ENCODE measurements around the gene PGLYRP1. TPM values are rescaled to one million over a fixed set of nuclear protein-coding genes. Genes with fewer than 3 reads are reported as not detected.

Gene PGLYRP1
- total RNA-seq, 2 donors from 2014 or later: not detected

DNA sequence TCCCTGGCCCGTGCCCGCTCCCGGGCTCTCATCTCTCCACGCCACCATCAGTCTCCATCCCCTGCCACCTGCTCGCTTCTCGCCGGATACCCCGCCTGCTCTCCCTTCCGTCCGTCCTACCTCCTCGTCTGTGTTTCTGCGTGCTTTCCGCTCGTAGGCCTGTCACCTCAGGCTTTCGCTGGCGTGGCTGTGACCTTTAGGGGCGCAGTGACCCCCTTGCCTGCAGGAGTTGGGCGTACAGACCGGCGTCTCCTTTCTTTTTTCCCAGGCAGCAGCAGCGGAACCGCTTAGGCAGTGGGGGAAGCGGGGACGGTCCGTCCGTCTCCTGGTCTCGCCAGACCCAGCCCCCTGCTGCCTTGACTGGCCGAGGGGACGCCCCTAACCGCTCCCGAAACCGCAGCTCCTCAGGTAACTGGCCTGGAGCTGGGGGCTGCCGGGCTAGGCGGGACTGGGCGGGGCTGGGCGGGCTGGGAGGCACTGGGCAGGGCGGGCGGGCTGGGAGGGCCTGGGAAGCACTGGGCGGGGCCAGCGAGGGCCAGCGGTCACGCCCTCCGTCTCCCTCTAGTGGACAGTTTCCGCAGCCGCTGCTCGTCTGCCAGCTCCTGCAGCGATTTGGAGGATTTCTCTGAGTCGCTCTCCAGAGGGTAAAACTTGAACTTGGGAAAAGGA, 6.3 kb downstream of the PGLYRP1 start:
- DNase-seq (ENCODE audit: low spot score in 2 of 2) (peak; percentile 83 to 85), ATAC-seq (peak; percentile 77 to 85)
- peak overlapping the region; percentile 11 to 15 for H3K27ac Mint-ChIP-seq

DNA sequence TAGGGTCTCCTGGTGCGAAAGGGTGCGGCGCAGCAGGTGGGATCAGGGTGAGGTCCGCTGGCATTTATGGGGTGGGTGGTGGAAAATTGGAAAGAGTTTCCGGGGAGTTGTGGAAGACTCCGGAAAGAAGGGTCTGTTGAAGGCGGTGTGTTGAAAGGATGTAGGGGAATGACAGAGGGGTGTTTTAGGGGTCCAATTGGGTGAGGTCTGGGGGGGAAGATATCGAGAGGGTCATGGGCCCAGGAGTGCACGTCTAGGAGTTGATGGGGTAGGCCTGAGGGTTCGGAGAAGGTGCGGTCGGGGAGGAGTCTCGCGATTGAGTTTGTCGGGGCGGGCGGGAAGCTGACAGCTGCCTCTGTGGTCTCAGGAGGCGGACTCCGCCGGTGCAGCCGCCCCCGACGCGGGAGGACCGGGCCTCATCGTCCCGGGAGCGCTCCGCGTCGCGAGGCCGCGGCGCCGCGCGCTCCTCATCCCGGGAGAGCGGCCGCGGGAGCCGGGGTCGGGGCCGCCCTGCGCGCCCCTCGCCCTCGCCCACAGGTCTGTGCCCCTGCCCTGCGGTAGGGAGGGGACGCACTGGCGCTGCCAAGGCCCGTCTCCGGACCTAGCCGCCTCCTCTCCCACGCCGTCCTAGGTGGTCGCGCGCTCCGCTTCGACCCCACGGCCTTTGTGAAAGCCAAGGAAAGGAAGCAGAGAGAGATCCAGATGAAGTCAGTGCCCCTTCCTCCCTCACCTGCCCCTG, 7.0 kb downstream of the PGLYRP1 start:
- DNase-seq (ENCODE audit: low spot score in 2 of 2): peak in 1 of 2 donors; percentile 38
- Mint-ChIP-seq H3K36me3 (peaks cover 0 to 4% of the 10 kb centered on the region in 2 donors), H3K27ac (peak overlapping the region; percentile 11 to 15), H3K9me3 (no peaks in the 10 kb centered on the region)
- peak; percentile 35 to 47 for ATAC-seq

More for the DNA sequence above, 6.3 kb downstream of the PGLYRP1 start:
- H3K36me3 Mint-ChIP-seq: peaks cover 0 to 4% of the 10 kb centered on the region in 2 donors
- H3K9me3 Mint-ChIP-seq: no peaks in the 10 kb centered on the region

DNA sequence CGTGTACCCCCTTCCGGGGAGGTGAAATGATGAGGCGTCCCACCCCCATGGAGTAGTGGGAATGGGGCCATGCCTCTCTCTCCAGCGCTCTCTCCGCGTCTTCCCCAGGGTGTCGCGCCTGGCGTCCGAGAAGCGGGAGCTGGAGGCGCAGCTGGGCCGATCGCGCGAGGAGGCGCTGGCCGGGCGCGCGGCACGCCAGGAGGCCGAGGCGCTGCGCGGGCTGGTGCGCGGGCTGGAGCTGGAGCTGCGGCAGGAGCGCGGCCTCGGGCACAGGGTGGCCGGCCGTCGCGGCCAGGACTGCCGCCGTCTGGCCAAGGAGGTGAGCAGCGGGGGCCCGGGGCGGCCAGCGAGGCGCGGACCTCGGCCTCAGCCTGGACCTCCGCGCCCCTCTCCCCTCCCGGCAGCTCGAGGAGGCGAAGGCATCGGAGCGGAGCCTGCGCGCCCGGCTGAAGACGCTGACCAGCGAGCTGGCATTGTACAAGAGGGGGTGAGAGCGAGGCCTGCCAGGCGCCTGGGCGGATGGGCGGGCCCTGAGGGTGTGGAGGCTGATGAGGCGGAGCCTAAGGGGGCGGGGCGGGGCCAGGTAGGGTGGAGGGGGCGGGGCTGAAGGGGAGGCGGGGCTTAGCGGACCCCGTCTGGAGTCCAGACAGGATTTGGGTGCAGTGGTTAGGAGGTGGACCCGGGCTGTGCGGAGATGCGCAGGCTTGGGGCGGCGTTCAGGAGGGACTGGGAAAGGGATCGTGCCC, 7.7 kb downstream of the PGLYRP1 start:
- peaks cover 0 to 8% of the 10 kb centered on the region in 2 donors for H3K36me3 Mint-ChIP-seq
- H3K9me3 Mint-ChIP-seq: no peaks in the 10 kb centered on the region
- DNase-seq (ENCODE audit: low spot score in 2 of 2) (peak in 1 of 2 donors; percentile 68), ATAC-seq (peak; percentile 14 to 70)
- H3K27ac Mint-ChIP-seq: no peak overlapping the region

DNA sequence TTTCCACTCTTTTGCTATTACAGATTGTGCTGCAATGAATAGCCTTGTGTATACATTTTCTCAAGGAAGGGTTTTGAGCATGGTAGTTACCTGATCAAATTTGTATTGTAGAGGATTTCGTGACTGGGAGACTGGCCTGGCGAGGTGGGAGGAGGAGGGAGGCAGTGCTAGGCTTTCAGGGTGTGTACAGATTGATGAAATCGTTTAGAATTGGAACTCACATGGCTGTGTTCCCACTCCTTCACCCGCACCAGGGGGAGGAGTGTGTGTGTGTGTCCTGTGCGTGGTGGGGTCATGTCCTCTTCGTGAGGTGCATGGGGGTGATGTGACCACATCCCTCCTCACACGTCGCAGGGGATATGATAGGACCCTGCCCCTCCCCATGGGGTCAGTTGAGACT, 8.3 kb downstream of the PGLYRP1 start:
- H3K27ac Mint-ChIP-seq: no peak overlapping the region

DNA sequence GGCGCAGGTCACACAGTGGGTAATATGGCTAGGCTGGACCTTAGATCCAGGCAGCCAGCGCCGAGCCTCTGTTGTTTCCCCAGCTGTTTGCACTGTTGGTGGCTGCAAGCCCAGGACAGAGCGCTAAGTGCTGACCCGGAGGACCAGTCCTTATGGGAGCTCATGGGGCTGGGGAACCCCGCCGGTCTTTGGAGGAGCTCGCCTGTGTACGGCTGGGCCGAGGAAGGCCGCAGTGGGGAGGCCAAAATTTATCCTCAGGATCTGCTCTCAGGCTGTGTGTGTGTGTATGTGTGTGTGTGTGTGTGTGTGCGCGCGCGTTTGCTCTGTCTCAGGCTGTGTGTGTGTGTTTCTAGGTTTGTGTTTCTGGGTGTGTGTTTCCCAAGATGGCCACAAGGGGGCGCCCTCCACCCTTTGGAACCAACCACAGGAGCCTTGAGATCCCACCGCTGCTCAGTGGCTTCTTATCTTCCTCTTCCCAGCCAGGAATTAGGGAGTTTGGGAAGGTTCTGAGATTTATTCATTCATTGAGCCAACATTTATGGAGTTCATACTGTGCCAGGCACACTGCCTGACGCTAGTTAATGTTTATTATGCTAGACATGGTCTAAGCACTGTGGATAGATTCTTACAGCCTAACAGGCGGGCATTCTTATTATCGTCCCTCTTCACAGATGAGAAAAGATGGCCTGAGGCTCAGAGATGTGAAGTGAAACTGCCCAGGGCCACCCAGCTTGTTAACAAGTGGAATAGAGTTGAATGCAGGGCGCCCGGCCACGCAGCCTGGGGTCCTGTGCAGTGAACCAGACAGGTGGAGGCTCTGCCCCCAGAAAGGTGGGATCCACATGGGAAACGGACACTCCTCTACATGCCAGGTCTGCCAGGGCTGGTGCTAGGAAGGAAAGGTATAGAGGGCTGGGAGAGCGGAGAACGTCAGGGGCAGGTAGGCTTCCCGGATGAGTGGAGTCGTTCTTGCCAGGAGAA, 13.0 kb downstream of the PGLYRP1 start:
- Mint-ChIP-seq H3K9me3 (no peaks in the 10 kb centered on the region), H3K27ac (peak overlapping the region in 1 of 2 donors; percentile 72)

More for the DNA sequence above, 8.3 kb downstream of the PGLYRP1 start:
- Mint-ChIP-seq H3K9me3 (no peaks in the 10 kb centered on the region), H3K36me3 (peaks cover 0 to 12% of the 10 kb centered on the region in 2 donors)
- DNase-seq (ENCODE audit: low spot score in 2 of 2) (no peak), ATAC-seq (no peak)

DNA sequence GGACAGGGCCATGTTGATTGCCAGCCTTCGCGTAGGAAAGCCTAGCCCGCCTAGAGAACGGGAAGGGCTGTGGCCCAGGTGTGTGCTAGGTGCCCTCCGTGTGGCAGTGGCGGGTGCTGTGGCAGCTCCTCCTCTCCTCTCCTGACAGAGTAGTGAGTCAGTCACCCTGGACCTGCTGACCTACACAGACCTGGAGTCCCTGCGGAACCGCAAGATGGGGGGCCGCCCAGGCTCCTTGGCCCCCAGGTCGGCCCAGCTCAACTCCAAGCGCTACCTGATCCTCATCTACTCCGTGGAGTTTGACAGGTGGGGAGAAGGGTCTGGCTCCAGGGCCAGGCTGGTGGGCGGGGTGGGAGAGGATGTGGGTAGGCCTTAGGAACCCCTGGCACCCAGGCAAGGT, 16.4 kb downstream of the PGLYRP1 start:
- peaks cover 0 to 7% of the 10 kb centered on the region in 2 donors for H3K36me3 Mint-ChIP-seq
- DNase-seq (ENCODE audit: low spot score in 2 of 2): no peak
- no peak overlapping the region for H3K27ac Mint-ChIP-seq
- no peaks in the 10 kb centered on the region for H3K9me3 Mint-ChIP-seq
- ATAC-seq: no peak

More for the DNA sequence above, 13.0 kb downstream of the PGLYRP1 start:
- peak; percentile 71 to 88 for ATAC-seq
- H3K36me3 Mint-ChIP-seq: peaks cover 0 to 12% of the 10 kb centered on the region in 2 donors
- DNase-seq (ENCODE audit: low spot score in 2 of 2): peak in 1 of 2 donors; percentile 74

DNA sequence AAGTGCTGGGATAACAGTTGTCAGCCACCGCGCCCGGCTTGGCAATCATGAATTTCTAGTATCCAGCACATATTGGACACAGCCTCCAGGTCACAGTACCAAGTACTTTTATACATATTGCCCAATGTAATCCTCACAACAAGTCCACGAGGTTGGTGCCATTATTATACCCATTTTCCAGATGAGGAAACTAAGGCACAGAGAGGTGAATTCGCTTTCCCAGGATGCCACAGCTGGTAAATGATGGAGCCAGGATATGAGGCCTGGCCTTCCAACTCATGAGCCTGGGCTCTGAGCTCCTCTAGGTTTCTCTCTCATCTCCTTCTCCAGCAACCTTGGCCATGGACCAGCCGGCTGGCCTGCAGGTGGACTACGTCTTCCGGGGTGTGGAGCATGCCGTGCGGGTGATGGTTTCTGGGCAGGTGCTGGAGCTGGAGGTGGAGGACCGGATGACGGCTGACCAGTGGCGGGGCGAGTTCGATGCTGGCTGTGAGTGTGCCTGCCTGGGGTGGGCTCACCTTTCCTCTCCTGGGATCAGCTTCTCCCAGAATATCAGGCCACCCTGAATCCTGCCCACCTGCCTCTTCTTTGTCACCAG, 20.1 kb downstream of the PGLYRP1 start:
- H3K27ac Mint-ChIP-seq: no peak overlapping the region
- no peaks in the 10 kb centered on the region for H3K36me3 Mint-ChIP-seq
- no peak for ATAC-seq
- DNase-seq (ENCODE audit: low spot score in 2 of 2): no peak
- no peaks in the 10 kb centered on the region for H3K9me3 Mint-ChIP-seq

DNA sequence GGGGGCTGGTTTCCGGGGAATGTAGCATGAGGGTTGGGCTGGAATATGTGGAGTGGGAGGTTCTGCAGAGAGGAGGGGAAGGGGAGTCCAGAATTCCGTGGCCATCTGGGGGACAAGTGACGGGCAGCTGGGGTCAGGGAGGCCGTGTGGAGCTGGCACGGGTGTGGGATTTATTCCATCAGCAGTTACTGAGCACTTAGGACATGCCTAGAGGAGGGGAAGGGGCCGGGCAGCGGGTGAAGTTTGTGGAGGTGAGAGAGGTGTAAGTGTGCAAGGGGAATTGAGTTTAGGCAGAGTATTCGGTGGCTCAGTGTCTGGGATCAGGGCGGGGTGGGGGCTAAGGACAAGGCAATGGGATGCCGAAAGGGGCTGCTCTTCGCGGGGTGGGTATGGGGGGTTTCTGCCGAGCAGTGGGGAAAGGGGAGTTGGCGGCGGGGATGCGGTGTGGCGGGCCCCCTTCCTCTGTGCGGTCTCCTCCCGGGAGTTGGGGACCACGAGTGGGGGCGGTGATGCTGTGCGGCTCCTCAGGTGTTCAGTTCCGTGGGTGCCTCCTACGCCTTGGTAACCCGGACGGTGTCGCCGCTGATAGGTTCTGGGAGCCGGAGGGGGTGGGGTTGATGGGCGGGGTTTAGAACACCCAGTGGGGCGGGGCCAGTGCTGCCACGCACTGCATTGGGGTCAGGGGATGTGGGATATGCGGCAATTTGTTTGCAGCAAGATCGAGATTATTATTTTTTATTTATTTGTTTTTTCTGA, 22.2 kb downstream of the PGLYRP1 start:
- peak overlapping the region in 1 of 2 donors; percentile 13 for H3K27ac Mint-ChIP-seq

DNA sequence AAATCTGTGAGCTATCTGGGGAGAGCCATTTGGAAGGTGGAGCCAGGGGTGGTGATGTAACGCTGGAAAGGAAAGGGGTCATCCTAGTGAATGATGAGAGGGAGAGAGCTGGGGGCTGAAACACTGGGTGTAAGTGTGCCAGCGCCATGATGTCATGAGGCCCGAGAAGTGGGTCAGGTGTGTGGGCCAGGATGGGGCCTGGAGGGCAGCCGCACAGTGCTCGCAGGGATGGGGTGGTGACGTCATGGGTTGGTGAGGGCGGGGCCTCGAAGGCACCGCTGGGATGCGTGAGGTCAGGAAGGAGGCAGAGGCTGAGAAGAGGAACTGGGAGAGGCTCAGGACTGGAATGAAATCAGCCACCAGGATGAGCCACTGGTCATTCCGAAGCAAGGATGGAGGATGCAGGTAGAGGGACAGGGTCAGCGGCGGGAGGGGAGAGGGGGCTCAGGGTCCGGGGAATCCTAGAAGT, 23.2 kb downstream of the PGLYRP1 start:
- ATAC-seq (no peak), DNase-seq (ENCODE audit: low spot score in 2 of 2) (no peak)
- H3K9me3 Mint-ChIP-seq: no peaks in the 10 kb centered on the region
- no peak overlapping the region for H3K27ac Mint-ChIP-seq
- peaks cover 6 to 9% of the 10 kb centered on the region in 2 donors for H3K36me3 Mint-ChIP-seq

More for the DNA sequence above, 22.2 kb downstream of the PGLYRP1 start:
- DNase-seq (ENCODE audit: low spot score in 2 of 2): peak in 1 of 2 donors; percentile 54
- Mint-ChIP-seq H3K9me3 (no peaks in the 10 kb centered on the region), H3K36me3 (peaks cover 6 to 9% of the 10 kb centered on the region in 2 donors)
- peak; percentile 84 to 94 for ATAC-seq

DNA sequence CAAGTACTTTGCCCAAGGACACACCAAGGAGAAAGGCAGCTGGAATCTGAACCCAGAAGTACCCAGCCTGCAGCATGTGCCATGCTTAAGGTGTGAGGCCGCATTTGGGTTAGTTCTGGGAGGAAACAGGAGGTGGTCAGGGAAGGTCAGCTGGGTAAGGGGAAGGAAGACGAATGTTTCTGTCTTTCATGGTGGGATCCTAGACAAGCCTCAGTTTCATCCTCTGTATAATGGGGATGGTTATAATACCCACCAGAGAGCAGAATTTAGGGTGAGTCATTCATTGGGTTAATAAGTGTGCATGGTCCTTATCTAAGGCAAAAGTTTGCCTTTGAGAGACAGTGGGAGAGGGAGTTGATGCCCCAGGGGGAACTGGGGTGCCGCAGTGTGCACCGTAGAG, 24.0 kb downstream of the PGLYRP1 start:
- H3K9me3 Mint-ChIP-seq: no peaks in the 10 kb centered on the region
- DNase-seq (ENCODE audit: low spot score in 2 of 2): no peak
- no peak overlapping the region for H3K27ac Mint-ChIP-seq
- H3K36me3 Mint-ChIP-seq: peaks cover 6 to 9% of the 10 kb centered on the region in 2 donors
- ATAC-seq: no peak

DNA sequence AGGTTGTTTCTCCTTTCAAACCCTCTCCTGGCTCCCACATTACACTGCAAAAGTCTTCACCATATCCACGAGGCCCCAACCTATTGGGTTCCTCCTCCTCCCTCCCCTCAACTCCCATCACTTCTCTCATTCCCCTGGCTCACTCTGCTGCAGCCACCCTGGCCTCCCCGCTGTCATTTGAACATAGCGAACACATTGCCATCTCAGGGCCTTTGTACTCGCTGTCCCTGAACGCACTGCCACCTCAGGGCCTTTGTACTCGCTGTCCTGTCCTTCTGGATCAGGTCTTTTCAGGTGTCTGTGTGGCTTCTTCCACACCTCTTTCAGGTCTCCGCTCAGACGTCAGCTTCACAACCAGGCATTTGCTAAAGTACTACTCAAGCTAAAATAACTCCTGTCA, 25.9 kb downstream of the PGLYRP1 start:
- no peak overlapping the region for H3K27ac Mint-ChIP-seq
- no peak for ATAC-seq
- no peaks in the 10 kb centered on the region for H3K9me3 Mint-ChIP-seq
- H3K36me3 Mint-ChIP-seq: peaks cover 6 to 9% of the 10 kb centered on the region in 2 donors
- DNase-seq (ENCODE audit: low spot score in 2 of 2): no peak

DNA sequence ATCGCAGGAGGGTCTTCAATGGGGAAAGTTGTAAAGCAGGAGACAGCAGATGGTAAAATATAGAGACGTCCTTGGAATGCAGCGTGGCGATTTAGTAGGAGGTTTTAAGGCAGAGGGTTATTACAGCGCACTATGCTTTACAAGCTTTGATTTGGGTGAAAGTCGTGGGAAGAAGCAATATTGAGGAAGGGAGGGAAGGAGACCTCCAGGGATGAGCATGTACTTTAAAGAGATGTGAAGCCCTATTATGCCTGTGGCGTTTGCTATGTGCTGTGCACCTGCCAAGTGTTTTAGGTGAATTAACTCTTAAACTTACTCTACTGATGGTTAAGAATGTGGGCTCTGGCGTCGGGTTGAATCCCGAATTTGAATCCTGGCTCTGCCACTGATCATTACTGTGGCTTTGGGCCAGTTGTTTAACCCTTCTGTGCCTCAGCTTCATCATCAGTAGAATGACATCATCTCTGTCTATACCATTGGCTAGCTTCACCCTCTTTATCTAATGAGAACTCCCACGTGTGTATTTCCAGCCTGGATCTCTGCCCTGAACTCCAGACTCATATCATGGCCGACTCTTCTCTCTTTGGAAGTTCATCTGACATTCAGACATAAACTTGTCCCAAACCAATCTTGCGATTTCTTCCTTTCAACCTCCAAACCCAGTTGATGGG, 27.0 kb downstream of the PGLYRP1 start:
- Mint-ChIP-seq H3K9me3 (no peaks in the 10 kb centered on the region), H3K27ac (no peak overlapping the region), H3K36me3 (peaks cover 6 to 9% of the 10 kb centered on the region in 2 donors)
- ATAC-seq: no peak
- no peak for DNase-seq (ENCODE audit: low spot score in 2 of 2)

DNA sequence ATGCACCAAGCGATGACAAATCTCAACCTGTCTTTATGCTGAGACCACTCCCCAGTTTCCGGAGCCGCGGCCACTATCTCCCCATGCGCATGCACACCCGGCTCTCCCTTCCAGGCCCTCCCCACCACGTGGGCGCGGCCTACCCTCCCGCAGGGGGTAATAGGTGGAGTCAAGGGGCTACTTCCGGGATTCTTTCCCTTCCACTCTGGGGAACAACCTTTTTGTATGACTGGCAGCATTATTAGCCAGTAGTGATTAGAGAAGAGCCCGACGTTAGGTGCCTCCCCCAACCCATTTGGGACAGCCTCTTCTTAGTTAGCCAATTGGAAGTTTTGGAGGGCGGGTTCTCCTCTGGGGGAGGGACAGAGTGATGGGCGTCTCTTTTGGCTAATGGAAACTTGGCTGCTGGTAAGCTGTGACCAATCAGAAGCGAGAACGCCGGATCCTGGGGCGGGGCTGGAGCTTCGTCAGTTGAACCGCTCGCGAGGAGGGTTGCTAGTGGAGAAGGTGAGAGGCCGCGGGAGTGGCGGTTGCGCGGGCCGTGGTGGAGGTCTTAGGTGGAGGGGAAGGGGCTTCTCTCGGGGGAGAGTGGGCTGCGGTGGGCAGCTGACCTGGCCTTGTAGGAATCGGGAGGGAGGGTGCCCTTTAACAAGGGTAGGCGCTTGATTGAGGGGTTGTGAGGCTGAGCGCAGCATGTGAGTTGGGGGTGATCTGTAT, 27.7 kb downstream of the PGLYRP1 start, which contains the start of gene CCDC61:
Gene CCDC61 (plus strand): TSS at position 470 of the 717 bp plus-strand sequence. CDS start 7,552 bp downstream, outside the sequence.
- peaks cover 6 to 9% of the 10 kb centered on the region in 2 donors for H3K36me3 Mint-ChIP-seq
- DNase-seq (ENCODE audit: low spot score in 2 of 2) (peak; percentile 95 to 97), ATAC-seq (peak; percentile 96)
- H3K27ac Mint-ChIP-seq: no peak within 1 kb of the TSS
- H3K9me3 Mint-ChIP-seq: no peaks in the 10 kb centered on the region
